Measurements from ENCODE around the gene ACYP2.

ACYP2 gene

DNA sequence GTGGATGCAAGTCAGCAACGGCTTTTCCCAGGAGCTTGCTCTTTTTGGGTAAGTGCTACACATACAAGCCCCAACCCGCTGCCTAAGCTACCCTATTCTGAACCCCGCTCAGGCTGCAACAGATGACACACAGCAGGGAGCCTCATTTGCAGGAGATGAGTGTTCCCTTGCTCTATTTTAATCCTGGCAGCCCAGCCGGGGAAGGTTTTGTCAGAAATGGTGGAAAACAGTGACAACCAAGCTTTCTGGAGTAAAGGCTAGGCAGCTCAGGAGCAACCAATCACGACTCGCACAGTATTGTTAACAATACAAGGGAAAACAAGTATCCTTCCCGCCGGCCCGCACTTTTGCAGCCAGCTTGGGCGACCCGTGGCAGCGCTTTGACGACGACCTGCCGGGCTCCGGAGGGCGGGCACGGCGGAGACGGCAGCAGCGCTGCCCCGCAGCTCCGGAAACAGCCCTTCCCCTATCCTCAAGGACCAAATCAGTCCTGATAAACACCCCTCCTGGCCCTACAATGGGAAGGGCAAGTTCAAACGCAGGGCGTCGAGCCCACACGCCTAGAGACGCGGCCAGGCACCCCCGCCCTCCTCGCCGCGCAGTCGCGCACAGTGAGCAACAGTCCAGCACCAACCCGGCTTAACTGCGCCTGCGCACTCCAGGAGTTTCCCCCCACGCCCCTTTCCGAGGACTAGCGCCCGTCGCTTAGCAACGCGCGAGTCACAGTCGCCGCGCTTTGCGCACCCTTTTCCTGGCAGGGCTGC, 214.9 kb downstream of the ACYP2 start:
- DNase-seq: peak; percentile 98 to 99

DNA sequence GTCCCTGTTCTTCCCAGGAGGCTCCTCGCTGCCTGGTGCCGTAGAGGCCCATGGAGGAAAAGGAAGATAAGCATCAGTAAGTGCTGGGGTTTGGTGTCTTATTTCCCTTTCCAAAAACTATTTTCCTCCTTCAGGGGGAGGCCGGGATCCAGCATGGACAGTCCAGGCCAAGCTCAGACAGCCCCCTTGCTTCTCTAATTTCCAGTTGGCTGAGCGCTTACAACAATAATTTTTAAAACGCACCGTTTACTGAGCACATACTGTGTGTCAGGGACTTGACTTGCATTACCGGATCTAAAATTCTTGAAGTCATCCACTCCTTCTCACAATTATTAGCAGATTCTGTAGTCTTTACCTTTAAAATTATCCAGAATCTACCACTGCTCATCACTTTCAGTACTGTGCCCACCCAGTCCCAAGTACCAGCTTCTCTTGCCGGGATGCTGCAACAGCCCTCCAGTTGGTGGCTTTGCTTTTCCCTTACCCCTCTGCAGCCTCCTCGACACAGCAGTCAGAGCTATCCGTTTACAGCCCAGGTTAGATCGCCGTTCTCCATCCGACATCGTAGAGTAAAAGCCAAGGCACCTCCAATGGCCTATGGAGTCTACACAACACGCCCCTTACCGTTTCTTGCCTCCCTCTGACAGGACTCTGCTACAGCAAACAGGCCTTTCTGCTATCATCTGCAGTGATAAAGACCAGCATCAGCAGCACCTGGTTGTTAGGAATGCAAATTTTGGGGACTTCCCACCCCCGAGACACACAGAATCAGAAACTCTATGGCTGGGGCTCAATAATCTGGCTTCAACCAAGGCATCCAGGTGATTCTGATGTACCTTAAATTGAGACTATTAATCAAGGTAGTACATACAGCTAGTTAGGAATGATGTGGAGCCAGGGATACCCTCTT, 215.8 kb downstream of the ACYP2 start:
- DNase-seq: no peak

DNA sequence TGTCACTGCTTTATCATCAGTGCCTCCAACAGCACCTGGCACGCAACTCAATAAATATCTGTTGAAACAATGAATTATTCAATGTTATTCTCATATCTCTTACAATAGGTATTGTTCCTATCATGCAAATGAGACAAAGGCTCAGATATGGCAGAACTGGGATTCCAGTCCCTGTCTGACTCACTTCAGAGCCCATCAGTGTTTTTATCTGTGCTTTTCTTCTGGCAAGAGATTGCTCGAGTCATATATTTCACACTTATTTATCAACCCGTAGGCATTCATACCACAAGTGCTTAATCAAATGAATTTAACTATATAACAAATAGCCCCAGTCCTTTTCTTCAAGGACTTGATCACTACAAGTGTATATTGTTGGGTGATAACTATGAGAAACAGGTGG, 217.0 kb downstream of the ACYP2 start:
- no peak for DNase-seq

DNA sequence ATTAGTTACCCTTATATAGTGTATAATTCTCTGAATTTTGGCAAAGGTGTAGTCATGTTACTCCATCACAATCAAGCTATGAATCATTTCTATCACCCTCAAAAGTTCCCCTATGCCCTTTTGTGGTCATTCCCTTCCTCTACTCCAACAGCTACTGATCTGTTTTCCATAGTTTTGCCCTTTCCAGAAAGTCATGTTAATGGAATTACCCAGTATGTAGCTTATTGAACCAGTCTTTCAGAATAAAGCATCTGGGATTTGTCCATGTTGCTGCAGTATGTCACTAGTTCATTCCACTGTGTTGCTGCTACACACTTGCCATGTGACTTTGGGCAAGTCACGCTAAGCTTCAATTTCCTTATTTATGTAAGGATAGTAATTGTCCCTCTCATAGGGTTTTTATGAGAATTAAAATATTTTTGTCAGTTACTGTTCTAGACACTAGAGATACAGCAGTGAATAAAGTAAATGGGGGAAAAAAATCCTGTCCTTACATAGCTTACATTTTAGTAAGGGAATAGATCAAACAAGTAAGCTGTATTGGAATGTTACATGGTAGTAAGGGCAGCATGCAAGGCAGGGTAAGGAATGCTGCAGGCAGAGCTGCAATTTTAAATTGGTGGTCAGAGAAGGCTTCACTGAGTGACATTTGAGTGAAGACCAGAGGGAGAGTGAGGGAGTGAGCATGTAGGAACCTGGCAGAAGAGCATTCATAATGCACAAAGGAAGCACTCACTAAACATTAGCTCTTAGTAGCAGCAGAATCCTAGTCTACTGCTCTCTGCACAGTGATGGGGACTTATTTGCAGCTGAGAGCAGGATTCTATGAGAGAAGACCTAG, 220.9 kb downstream of the ACYP2 start:
- DNase-seq: no peak

DNA sequence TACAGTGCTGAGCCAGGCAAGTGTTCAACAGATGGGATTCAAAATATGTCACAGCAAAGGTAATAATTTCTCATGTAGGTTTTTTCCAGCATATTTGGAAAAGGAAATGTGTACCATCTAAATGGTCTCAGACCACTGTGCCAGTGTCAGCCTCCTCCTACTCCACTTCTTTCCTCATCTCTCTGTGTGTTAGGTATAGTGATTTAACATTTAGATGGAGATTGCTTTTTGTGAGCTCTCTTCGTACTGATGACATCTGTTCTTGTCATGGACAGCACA, 221.5 kb downstream of the ACYP2 start:
- no peak for DNase-seq

DNA sequence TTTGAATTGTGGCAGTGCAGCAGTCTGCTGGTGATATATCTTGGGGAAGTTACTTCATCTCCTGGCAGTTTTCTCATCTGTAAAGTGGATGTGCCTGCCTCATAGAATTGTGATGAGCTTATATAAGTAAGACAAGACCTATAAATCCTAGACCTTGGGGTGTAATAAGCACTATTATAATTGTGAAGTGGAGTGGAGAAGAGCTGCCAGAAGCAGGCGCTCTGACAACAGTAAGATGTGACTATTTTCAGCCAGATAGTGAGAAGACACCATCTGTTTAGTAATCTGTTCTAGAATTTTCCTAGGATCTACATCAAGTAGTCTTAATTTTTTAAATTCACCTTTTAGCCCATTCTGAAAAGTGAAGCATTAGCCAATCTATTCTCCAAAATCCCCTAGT, 226.2 kb downstream of the ACYP2 start:
- no peak for DNase-seq

DNA sequence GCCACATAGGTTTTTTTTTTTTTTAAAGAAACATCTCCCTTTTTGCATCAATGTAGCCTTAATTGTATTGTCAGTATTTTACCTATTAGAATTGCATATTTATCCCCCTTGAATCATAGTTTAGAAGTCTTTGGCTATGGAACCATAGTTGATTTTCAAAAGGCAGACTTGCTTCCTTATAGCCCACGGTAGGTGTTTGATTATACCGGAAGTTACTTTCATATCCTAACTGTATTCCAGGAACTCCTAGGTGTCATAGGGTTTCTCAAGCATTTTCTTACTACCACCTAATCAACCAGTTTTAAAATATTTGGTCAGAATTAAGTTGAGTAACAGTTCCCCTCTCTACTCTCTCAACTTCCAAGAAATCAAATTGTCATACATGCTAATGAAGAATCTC, 227.2 kb downstream of the ACYP2 start:
- DNase-seq: no peak

DNA sequence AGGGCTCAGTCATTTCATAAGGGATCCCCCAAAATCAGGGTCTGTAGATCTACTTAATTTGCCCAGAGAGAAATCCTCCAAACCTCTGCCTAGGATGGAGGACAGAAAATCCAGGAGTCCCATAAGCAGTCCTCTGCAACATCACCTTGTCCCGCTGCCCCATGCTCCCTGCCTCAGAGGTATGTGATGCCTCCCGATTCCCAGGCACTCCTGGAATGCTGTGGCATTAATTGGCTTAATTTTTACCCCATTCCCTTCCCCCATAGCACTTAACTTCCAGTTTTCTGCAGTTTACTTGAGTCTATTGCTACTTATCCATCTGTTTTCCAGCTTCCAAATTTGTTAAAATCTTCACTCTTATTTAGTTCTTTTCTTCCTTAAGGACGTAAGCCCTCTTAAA, 232.2 kb downstream of the ACYP2 start:
- no peak for DNase-seq

DNA sequence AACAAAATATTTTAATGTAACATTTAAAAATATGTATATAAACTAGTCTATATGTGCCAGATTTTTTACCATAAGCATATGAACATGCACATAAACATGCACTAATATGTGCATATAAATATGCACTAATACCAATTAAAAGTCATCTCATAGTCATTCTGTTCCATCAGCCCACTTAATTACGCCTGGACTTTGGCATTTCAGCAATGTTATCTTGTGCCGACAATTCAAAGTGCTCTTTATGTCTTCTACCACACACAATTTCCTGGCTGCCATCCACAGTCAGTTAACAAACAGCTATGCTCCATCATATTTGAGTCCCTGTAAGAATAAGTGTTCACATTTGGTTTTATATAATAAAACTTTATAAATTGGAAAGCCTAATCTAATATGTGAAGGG, 233.2 kb downstream of the ACYP2 start:
- no peak for DNase-seq

DNA sequence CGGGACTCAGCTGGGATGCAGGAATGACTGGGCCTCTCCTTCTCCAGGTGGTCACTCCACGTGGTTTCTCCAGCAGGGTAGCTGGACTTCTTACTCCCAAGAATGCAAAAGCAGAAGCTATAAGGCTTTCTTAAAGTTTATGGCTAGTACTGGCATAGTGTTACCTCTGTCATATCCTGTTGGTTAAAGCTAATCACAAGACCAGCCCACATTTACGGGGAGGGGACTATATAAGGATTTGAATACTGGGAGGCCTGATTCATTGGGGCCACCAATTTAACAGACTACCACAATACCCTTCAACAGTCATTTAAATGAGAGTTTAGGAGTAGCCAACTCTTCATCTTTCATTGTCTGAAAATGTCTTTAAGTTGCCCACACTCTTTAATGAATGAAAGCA, 235.0 kb downstream of the ACYP2 start:
- DNase-seq: no peak

DNA sequence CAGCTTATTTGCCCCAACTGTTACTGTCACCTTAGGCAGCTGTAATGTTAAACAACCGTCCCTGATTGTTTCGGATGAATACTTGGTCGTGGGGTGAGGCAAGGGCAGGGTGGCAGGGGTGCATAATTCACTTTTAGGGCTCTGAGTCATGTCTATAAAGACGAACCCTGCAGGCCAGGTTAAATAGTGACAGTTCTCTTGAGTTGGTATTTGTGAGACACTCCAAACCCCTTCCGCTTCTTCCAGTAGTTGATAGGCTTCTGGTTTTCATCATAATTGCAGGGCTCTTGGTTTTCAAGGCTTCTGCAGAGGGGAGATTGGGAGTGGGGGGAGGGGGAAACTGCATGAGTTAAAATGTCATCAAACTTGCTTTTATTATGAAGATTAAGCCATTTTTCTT, 237.8 kb downstream of the ACYP2 start:
- DNase-seq: no peak
